DMS153 treated with DMSO at 0.1 percent for 48 hours (cell line): ENCODE data around the gene ZNF330.
"Not testable (repeated sequence)": the region's sequence is repeated elsewhere in the genome, so short reads cannot be mapped to it uniquely, and the experiment has no call there.

ENCODE experiments used
- DNase-seq: peaks from one replicate; lab custom pipeline; 2025; ENCODE audit not compliant: unreplicated experiment; lab: John Stamatoyannopoulos, UW

The ZNF330 gene

GRCh38 chr4:141220691-141221659, at the start of gene ZNF330:
Gene ZNF330, plus strand, starts transcription at chr4:141220895. Its CDS starts 1,477 bp downstream, at chr4:141222372.
- peak; percentile 65 for DNase-seq

- no peak for DNase-seq
Measured at GRCh38 chr4:141174457-141174856, 46.2 kb upstream of the ZNF330 start.

GRCh38 chr4:141177171-141177570, 43.5 kb upstream of the ZNF330 start:
- DNase-seq, result no peak

- DNase-seq, result no peak
Measured at GRCh38 chr4:141179474-141180373, 41.0 kb upstream of the ZNF330 start.

- no peak for DNase-seq
Measured at GRCh38 chr4:141180991-141181761, 39.5 kb upstream of the ZNF330 start.

GRCh38 chr4:141183491-141183890, 37.2 kb upstream of the ZNF330 start:
- not testable (repeated sequence) for DNase-seq

GRCh38 chr4:141192564-141192963, 28.1 kb upstream of the ZNF330 start:
- DNase-seq, result no peak

GRCh38 chr4:141193516-141194034, 27.1 kb upstream of the ZNF330 start:
- no peak for DNase-seq

- no peak for DNase-seq
Measured at GRCh38 chr4:141195095-141195707, 25.5 kb upstream of the ZNF330 start.

GRCh38 chr4:141196227-141196933, 24.3 kb upstream of the ZNF330 start:
- no peak for DNase-seq

- no peak for DNase-seq
Measured at GRCh38 chr4:141207961-141208360, 12.7 kb upstream of the ZNF330 start.

- DNase-seq, result no peak
Measured at GRCh38 chr4:141210168-141210567, 10.5 kb upstream of the ZNF330 start.

- no peak for DNase-seq
Measured at GRCh38 chr4:141213550-141213991, 7.1 kb upstream of the ZNF330 start.

- no peak for DNase-seq
Measured at GRCh38 chr4:141215030-141215429, 5.7 kb upstream of the ZNF330 start.

- no peak for DNase-seq
Measured at GRCh38 chr4:141216002-141216761, 4.5 kb upstream of the ZNF330 start.

GRCh38 chr4:141220271-141220670, 424 bp upstream of the ZNF330 start:
- no peak for DNase-seq

- no peak for DNase-seq
Measured at GRCh38 chr4:141223418-141223817, 2.7 kb downstream of the ZNF330 start.

- not testable (repeated sequence) for DNase-seq
Measured at GRCh38 chr4:141227280-141227679, 6.6 kb downstream of the ZNF330 start.
